Measurements from ENCODE around the gene NUDT15.

NUDT15 gene

GRCh38 chr13:48081739-48082138 lies 44.2 kb downstream of the NUDT15 start:
- no peak overlapping the region for H3K27ac ChIP-seq (ENCODE audit: extremely low read depth, low read depth, low read length)
- no peak overlapping the region for H3K4me3 ChIP-seq (ENCODE audit: low read depth, low read length)
- ChIA-PET POLR2A (no interaction called here), CTCF (interaction anchor here (1.5 kb wide), 1 partner anchor 12 kb away, joined by 5 read pairs; no protein-coding TSS in a partner anchor)
- H3K36me3 ChIP-seq (ENCODE audit: control insufficient read depth in 2 of 2, insufficient read depth in 1 of 2, low read length in 2 of 2), result peaks cover 31 to 78% of the 10 kb centered on the region in 2 experiments
- no peaks in the 10 kb centered on the region for H3K9me3 ChIP-seq (ENCODE audit: control insufficient read depth, insufficient read depth, low read depth, low read length)
- TF ChIP-seq WT1 (tag by site-specific recombination; IDR thresholded peaks at IDR 0.05) (no peak), ZNF776 (tag by site-specific recombination; IDR thresholded peaks at IDR 0.05; ENCODE audit: borderline replicate concordance) (no peak), ZNF10 (tag by site-specific recombination; IDR thresholded peaks at IDR 0.05) (no peak), ZNF785 (tag by site-specific recombination; IDR thresholded peaks at IDR 0.05) (no peak), ZNF558 (tag by site-specific recombination; IDR thresholded peaks at IDR 0.05) (no peak), ZNF248 (tag by site-specific recombination; IDR thresholded peaks at IDR 0.05) (no peak), HOXD13 (CRISPR knock-in tag; IDR thresholded peaks at IDR 0.05; ENCODE audit: borderline replicate concordance) (no peak), ZNF280C (tag by site-specific recombination; IDR thresholded peaks at IDR 0.05) (no peak), SALL2 (tag by site-specific recombination; IDR thresholded peaks at IDR 0.05; ENCODE audit: borderline replicate concordance) (no peak), MEIS1 (CRISPR knock-in tag; IDR thresholded peaks at IDR 0.05; ENCODE audit: borderline replicate concordance) (no peak)
- TF ChIP-seq, protein P1, sequence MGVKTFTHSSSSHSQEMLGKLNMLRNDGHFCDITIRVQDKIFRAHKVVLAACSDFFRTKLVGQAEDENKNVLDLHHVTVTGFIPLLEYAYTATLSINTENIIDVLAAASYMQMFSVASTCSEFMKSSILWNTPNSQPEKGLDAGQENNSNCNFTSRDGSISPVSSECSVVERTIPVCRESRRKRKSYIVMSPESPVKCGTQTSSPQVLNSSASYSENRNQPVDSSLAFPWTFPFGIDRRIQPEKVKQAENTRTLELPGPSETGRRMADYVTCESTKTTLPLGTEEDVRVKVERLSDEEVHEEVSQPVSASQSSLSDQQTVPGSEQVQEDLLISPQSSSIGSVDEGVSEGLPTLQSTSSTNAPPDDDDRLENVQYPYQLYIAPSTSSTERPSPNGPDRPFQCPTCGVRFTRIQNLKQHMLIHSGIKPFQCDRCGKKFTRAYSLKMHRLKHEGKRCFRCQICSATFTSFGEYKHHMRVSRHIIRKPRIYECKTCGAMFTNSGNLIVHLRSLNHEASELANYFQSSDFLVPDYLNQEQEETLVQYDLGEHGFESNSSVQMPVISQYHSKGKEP (tag by site-specific recombination; IDR thresholded peaks at IDR 0.05), result no peak
- TF ChIP-seq, protein P2, sequence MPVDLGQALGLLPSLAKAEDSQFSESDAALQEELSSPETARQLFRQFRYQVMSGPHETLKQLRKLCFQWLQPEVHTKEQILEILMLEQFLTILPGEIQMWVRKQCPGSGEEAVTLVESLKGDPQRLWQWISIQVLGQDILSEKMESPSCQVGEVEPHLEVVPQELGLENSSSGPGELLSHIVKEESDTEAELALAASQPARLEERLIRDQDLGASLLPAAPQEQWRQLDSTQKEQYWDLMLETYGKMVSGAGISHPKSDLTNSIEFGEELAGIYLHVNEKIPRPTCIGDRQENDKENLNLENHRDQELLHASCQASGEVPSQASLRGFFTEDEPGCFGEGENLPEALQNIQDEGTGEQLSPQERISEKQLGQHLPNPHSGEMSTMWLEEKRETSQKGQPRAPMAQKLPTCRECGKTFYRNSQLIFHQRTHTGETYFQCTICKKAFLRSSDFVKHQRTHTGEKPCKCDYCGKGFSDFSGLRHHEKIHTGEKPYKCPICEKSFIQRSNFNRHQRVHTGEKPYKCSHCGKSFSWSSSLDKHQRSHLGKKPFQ (tag by site-specific recombination; IDR thresholded peaks at IDR 0.05), result no peak
- no peaks in the 10 kb centered on the region for H3K4me1 ChIP-seq (ENCODE audit: control insufficient read depth, insufficient read depth, low read length)

GRCh38 chr13:48086272-48086671 lies 48.7 kb downstream of the NUDT15 start:
- Histone ChIP-seq H3K27ac (ENCODE audit: extremely low read depth, low read depth, low read length) (no peak overlapping the region), H3K9me3 (ENCODE audit: control insufficient read depth, insufficient read depth, low read depth, low read length) (no peaks in the 10 kb centered on the region), H3K4me1 (ENCODE audit: control insufficient read depth, insufficient read depth, low read length) (0 out of 2 replicates have a peak, but pooled peaks cover 4% of the 10 kb centered on the region), H3K4me3 (ENCODE audit: low read depth, low read length) (no peak overlapping the region), H3K36me3 (ENCODE audit: control insufficient read depth in 2 of 2, insufficient read depth in 1 of 2, low read length in 2 of 2) (peaks cover 16 to 42% of the 10 kb centered on the region in 2 experiments)
- CTCF ChIA-PET, result no interaction called here
- POLR2A ChIA-PET, result no interaction called here
- TF ChIP-seq ZNF138 (tag by site-specific recombination; IDR thresholded peaks at IDR 0.05; ENCODE audit: borderline replicate concordance), result no peak
- no peak for TF ChIP-seq ZNF629 (tag by site-specific recombination; IDR thresholded peaks at IDR 0.05)
- no peak for TF ChIP-seq ZNF175 (tag by site-specific recombination; IDR thresholded peaks at IDR 0.05)
- no peak for TF ChIP-seq ZNF157 (tag by site-specific recombination; IDR thresholded peaks at IDR 0.05)
- TF ChIP-seq, protein P3, sequence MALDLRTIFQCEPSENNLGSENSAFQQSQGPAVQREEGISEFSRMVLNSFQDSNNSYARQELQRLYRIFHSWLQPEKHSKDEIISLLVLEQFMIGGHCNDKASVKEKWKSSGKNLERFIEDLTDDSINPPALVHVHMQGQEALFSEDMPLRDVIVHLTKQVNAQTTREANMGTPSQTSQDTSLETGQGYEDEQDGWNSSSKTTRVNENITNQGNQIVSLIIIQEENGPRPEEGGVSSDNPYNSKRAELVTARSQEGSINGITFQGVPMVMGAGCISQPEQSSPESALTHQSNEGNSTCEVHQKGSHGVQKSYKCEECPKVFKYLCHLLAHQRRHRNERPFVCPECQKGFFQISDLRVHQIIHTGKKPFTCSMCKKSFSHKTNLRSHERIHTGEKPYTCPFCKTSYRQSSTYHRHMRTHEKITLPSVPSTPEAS (tag by site-specific recombination; IDR thresholded peaks at IDR 0.05), result no peak
- TF ChIP-seq ZNF571 (tag by site-specific recombination; IDR thresholded peaks at IDR 0.05), result no peak
- no peak for TF ChIP-seq ZSCAN18 (tag by site-specific recombination; IDR thresholded peaks at IDR 0.05)
- TF ChIP-seq ZNF596 (tag by site-specific recombination; IDR thresholded peaks at IDR 0.05), result no peak
- TF ChIP-seq, protein P4, sequence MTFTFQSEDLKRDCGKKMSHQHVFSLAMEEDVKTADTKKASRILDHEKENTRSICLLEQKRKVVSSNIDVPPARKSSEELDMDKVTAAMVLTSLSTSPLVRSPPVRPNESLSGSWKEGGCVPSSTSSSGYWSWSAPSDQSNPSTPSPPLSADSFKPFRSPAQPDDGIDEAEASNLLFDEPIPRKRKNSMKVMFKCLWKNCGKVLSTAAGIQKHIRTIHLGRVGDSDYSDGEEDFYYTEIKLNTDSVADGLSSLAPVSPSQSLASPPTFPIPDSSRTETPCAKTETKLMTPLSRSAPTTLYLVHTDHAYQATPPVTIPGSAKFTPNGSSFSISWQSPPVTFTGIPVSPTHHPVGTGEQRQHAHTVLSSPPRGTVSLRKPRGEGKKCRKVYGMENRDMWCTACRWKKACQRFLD (tag by site-specific recombination; IDR thresholded peaks at IDR 0.05), result no peak
- TF ChIP-seq ZNF510 (tag by site-specific recombination; IDR thresholded peaks at IDR 0.05; ENCODE audit: insufficient replicate concordance), result no peak
- TF ChIP-seq ZNF214 (tag by site-specific recombination; IDR thresholded peaks at IDR 0.05; ENCODE audit: borderline replicate concordance), result no peak
- TF ChIP-seq SCRT2 (tag by site-specific recombination; IDR thresholded peaks at IDR 0.05), result no peak
- TF ChIP-seq ZBTB7A (tag by site-specific recombination; IDR thresholded peaks at IDR 0.05; ENCODE audit: low read depth), result no peak
- TF ChIP-seq ZNF701 (tag by site-specific recombination; IDR thresholded peaks at IDR 0.05), result no peak
- no peak for TF ChIP-seq EGR2 (tag by site-specific recombination; IDR thresholded peaks at IDR 0.05; ENCODE audit: low read depth)
- TF ChIP-seq ZNF394 (tag by site-specific recombination; IDR thresholded peaks at IDR 0.05; ENCODE audit: borderline replicate concordance), result no peak
